Lower lobe of right lung (tissue), 2 donors: Measurements from ENCODE around the gene DKK2. TPM values are rescaled to one million over a fixed set of nuclear protein-coding genes. Genes with fewer than 3 reads are reported as not detected.

Experiments
- ATAC-seq, 2 donors: fragments of 200-7000 bp; cut with Tn5 transposase; one replicate each; pipeline ENCODE4 v1.9.1; 2020 to 2022; ENCODE audit warnings: mild to moderate bottlenecking in 2 of 2, moderate library complexity in 2 of 2
- DNase-seq: peaks from one replicate; pipeline ENCODE4 v3.0.0-alpha.2; 2020
- H3K27ac ChIP-seq: fragments of 200-600 bp; one replicate; pipeline ENCODE4 v1.8.0; 2022
- H3K27me3 ChIP-seq: fragments of 200-600 bp; one replicate; pipeline ENCODE4 v1.8.0; 2022; ENCODE audit warnings: low read depth
- H3K36me3 ChIP-seq: fragments of 200-600 bp; one replicate; pipeline ENCODE4 v1.8.0; 2022; ENCODE audit warnings: mild to moderate bottlenecking
- H3K4me1 ChIP-seq: fragments of 200-600 bp; one replicate; pipeline ENCODE4 v1.8.0; 2022
- H3K4me3 ChIP-seq: fragments of 200-600 bp; one replicate; pipeline ENCODE4 v1.8.0; 2022; ENCODE audit warnings: mild to moderate bottlenecking
- H3K9me3 ChIP-seq: fragments of 200-600 bp; one replicate; pipeline ENCODE4 v1.8.0; 2022
- CTCF ChIP-seq: fragments of 200-600 bp; IDR thresholded peaks from one replicate; pipeline ENCODE4 v1.8.0; 2022; ENCODE audit warnings: antibody characterized with exemption, mild to moderate bottlenecking
- intact Hi-C: fragments of 100-400 bp; cut with DNase I; formaldehyde crosslinking; loops from one replicate; pipeline ENCODE4 v1.11.0; 2022
- total RNA-seq: library from RNA; stranded (reverse); fragmentation: NEBNext Ultra II Directional; extraction: Animal tissue kit (Norgen Biotek cat#: 25700); gene quantifications from one replicate; pipeline ENCODE4 v1.2.1, GENCODE V29; 2021
- donor health status: DM: no; HTN: yes; CAD: no; lungs with severe emphysema.

The DKK2 gene
- total RNA-seq, 1 donor from 2014 or later, result 11.9 TPM

GRCh38 chr4:107034996-107035818, 906 bp downstream of the DKK2 start:
- Histone ChIP-seq H3K27ac (no peak overlapping the region), H3K4me1 (peaks cover 32% of the 10 kb centered on the region), H3K27me3 (peaks cover 66% of the 10 kb centered on the region), H3K36me3 (no peaks in the 10 kb centered on the region), H3K9me3 (no peaks in the 10 kb centered on the region), H3K4me3 (peak overlapping the region; percentile 47)
- DNase-seq (peak; percentile 44), ATAC-seq (peak; percentile 8 to 29)
- TF ChIP-seq CTCF, result no peak
- intact Hi-C loops, result no loop called here

GRCh38 chr4:107034091-107034995, 1.8 kb downstream of the DKK2 start:
- H3K27me3 ChIP-seq, result peaks cover 61% of the 10 kb centered on the region
- peak overlapping the region; percentile 28 for H3K4me3 ChIP-seq
- intact Hi-C loops, result no loop called here
- no peak overlapping the region for H3K27ac ChIP-seq
- peaks cover 32% of the 10 kb centered on the region for H3K4me1 ChIP-seq
- ATAC-seq (peak; percentile 37 to 54), DNase-seq (no peak)
- no peak for TF ChIP-seq CTCF
- no peaks in the 10 kb centered on the region for H3K36me3 ChIP-seq
- H3K9me3 ChIP-seq, result no peaks in the 10 kb centered on the region

GRCh38 chr4:107027379-107027778, 8.7 kb downstream of the DKK2 start:
- H3K4me3 ChIP-seq, result no peak overlapping the region
- no peak overlapping the region for H3K27ac ChIP-seq
- H3K4me1 ChIP-seq, result no peaks in the 10 kb centered on the region
- ATAC-seq (no peak), DNase-seq (no peak)
- TF ChIP-seq CTCF, result no peak
- H3K9me3 ChIP-seq, result no peaks in the 10 kb centered on the region
- intact Hi-C loops, result no loop called here
- H3K36me3 ChIP-seq, result no peaks in the 10 kb centered on the region
- no peaks in the 10 kb centered on the region for H3K27me3 ChIP-seq

GRCh38 chr4:107018344-107018735, 17.8 kb downstream of the DKK2 start:
- intact Hi-C loops, result no loop called here
- no peak for TF ChIP-seq CTCF
- Histone ChIP-seq H3K4me1 (no peaks in the 10 kb centered on the region), H3K9me3 (no peaks in the 10 kb centered on the region), H3K36me3 (no peaks in the 10 kb centered on the region), H3K27ac (no peak overlapping the region), H3K27me3 (no peaks in the 10 kb centered on the region), H3K4me3 (no peak overlapping the region)
- DNase-seq, result no peak
- ATAC-seq, result no peak

GRCh38 chr4:107017443-107018343, 18.4 kb downstream of the DKK2 start:
- intact Hi-C loops, result no loop called here
- Histone ChIP-seq H3K27ac (no peak overlapping the region), H3K4me1 (no peaks in the 10 kb centered on the region), H3K27me3 (no peaks in the 10 kb centered on the region), H3K4me3 (no peak overlapping the region), H3K9me3 (no peaks in the 10 kb centered on the region), H3K36me3 (no peaks in the 10 kb centered on the region)
- DNase-seq (no peak), ATAC-seq (no peak)
- no peak for TF ChIP-seq CTCF
